HG02970 (cell line): ENCODE results near the gene STK4.
"Not testable (repeated sequence)": the region's sequence is repeated elsewhere in the genome, so short reads cannot be mapped to it uniquely, and the experiment has no call there.

Experiments used
- ATAC-seq: cut with Tn5 transposase; IDR thresholded peaks from one replicate; pipeline ENCODE4 v1.9.1; 2021; ENCODE audit warnings: mild to moderate bottlenecking, moderate library complexity, moderate number of reproducible peaks; ENCODE audit not compliant: unreplicated experiment, low FRiP score

The STK4 gene

DNA sequence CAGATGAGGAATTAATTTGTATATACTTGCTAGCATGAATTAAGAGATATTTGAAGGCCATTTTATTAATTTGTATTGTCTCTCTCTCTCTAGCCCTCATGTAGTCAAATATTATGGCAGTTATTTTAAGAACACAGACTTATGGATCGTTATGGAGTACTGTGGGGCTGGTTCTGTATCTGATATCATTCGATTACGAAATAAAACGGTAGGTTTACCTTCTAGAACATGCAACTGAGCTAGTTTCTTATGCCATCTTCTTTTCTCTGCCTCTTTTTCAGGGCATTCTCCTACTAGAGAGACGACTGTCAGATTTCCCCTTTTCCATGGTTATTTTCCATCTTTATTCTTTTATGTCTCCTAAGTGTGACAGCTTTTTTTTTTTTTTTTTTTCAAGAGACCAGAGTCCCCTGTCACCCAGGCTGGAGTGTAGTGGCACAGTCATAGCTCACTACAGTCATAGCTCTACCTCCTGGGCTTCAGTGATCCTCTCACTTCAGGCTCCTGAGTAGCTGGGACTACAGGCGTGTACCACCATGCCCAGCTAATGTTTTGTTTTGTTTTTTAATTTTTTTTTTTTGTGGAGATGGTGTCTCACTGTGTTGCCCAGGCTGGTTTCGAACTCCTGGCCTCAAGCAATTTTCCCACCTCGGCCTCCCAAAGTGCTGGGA lies 15.6 kb downstream of the STK4 start:
- ATAC-seq = no peak

DNA sequence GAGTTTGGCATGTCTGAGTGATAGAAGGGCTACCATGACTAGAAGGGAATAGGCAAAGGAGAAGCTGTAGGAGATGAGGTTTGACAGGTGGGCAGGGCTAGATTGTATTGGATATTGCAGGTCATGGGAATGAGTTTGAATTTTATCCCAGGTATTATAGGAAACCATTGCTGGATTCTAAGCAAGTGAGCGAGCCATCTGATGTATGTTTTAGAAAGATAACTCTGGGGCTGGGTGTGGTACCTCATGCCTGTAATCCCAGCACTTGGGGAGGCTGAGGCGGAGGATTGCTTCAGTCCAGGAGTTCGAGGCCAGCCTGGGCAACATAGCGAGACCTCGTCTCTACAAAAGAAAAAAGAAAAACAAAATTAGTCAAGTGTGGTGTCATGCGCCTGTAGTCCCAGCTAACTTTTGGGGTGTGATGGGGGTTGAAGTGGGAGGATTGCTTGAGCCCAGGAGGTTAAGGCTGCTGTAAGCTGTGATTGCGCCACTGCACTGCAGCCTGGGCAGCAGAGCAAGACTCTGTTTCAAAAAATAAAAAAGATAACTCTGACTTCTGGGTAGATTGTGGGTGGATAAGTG lies 16.9 kb downstream of the STK4 start:
- ATAC-seq = no peak

DNA sequence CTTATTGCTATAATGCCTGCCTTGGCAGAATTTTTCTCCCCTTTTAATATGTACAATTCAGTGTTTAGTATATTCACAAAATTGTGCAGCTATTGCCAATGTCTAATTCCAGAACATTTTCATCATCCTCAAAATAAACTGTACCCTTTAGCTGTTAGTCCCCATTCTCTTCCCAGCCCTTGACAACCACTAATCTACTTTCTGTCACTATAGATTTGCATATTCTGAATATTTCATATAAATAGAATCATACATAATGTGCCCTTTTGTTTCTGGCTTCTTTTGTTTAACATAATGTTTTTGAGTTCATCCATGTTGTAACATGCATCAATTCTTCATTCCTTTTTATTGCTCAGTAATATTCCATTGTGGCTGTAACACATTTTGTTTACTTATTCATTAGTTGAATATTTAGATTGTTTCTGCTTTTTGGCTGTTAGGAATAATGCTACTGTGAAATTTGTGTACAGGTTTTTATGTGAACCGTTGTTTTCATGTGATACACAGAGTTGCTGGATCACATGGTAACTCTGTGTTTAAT lies 22.4 kb downstream of the STK4 start:
- no peak for ATAC-seq

- ATAC-seq = no peak
Measured at GRCh38 chr20:44990425-44990824, 24.1 kb downstream of the STK4 start.

DNA sequence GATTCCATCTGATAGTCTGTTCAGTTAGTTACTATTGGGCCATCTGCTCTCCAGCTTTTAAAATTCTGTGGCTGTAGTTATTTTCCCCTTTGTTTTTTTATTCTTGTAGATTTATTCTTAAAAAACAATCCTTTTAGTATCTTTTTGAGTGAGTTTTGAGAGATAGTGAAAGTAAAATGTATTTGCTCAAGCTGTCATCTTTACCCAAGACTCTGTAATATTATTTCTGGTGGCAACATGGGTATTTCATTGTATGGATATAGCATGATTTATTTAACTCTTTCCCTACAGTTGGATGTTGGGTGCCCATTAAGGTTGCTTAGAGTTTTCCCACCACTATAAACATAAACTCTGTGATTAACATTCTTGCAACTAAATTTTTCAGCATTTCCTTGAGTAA lies 24.6 kb downstream of the STK4 start:
- ATAC-seq = no peak

GRCh38 chr20:44993343-44993742 lies 27.0 kb downstream of the STK4 start:
- ATAC-seq = no peak

- ATAC-seq = no peak
Measured at GRCh38 chr20:44997171-44997570, 30.9 kb downstream of the STK4 start.

DNA sequence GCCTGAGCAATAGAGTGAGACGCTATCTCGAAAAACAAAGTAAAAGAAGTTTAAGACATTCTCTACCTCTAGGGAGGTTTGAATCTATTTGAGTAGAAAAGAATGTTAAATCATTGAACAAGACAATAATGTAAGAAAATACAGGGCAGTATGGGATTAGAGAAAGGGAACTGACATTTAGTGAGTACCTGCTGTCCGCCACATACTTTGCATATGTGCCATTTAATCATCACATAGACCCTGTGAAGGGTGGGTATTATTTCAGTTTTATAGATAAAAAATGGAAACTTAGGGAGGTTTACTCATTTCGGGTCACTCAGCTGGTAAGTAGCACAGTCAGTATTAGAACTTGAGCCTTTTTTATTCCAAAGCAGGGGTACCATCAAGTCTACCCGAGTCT lies 31.4 kb downstream of the STK4 start:
- no peak for ATAC-seq

DNA sequence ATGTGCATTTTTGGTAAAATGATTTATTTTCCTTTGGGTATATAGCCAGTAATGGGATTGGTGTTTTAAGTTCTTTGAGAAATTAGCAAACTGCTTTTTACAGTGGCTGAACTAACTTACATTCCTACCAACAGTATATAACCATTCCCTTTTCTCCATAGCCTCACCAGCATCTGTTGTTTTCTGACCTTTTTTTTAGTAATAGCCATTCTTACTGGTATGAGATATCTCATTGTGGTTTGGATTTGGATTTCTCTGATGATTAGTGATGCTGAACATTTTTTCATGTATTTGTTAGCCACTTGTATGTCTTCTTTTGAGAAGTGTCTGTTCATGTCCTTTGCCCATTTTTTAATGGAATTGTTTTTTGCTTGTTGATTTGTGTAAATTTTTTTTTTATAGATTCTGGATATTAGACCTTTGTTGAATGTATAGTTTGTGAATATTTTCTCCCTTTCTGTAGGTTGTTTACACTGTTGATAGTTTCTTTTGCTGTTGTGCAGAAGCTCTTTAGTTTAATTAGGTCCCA lies 42.3 kb downstream of the STK4 start:
- no peak for ATAC-seq

DNA sequence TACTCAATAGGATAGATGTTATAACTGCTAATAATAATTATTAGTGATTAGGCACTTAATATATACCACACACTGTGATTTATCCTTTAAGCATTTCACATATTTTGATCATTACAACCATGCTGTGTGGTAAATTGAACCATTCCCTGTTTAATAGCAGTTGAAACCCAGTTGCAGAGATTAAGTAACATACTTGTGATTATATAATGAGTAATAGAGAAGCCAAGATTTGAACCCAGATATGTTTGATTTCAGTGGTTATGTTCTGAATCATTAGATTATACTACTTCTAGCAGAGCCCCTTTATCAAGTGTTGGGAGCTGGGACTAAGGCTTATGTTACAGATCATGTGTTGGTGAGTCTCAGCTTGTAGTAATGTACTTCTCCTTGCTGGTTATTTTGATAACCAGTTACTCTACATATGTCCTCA lies 44.1 kb downstream of the STK4 start:
- ATAC-seq = no peak

DNA sequence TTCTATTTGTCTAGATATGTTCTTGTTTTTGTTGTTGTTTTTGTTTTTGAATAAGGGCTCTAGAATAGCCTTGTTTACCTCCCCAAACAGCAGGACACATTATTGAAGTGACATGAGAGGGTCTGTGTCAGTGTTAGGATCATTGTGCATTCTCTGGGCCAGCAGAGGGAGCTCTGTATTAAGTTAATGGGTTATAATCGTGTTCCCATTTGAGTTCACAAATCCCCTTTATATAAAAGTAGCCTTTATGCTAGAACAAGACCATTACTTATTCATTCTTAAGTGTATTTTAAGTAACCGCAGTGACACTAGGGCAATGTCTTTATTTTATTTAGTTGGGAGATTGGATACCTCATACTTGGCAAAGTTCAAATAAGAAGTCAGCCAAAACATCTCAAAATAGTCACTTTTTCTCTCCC lies 44.8 kb downstream of the STK4 start:
- no peak for ATAC-seq

DNA sequence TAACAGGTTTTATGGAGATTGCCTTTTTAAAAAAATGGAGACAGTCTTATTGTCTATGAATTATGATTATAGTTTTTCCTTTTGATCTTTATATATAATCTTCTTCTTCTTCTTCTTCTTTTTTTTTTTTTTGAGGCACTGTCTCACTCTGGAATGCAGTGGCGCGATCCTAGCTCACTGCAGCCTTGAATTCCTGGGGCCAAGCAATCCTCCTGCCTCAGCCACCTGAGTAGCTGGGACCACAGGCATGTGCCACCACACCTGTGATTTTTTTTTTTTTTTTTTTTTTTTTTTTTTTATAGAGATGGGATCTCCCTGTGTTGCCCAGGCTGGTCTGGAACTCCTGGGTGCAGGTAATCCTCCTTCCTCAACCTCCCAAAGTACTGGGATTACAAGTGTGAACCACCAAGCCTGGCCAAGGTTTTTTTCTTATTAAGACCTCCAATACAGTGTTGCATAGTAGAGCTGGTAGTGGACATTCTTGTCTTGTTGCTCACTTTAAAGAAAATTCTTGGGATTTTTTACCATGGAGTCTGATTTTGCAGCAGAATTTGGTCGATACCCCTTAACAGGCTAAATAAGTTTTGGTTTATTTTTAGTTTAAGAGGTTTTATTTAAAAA lies 46.5 kb downstream of the STK4 start:
- ATAC-seq = no peak

- not testable (repeated sequence) for ATAC-seq
Measured at GRCh38 chr20:45014131-45014530, 47.8 kb downstream of the STK4 start.

DNA sequence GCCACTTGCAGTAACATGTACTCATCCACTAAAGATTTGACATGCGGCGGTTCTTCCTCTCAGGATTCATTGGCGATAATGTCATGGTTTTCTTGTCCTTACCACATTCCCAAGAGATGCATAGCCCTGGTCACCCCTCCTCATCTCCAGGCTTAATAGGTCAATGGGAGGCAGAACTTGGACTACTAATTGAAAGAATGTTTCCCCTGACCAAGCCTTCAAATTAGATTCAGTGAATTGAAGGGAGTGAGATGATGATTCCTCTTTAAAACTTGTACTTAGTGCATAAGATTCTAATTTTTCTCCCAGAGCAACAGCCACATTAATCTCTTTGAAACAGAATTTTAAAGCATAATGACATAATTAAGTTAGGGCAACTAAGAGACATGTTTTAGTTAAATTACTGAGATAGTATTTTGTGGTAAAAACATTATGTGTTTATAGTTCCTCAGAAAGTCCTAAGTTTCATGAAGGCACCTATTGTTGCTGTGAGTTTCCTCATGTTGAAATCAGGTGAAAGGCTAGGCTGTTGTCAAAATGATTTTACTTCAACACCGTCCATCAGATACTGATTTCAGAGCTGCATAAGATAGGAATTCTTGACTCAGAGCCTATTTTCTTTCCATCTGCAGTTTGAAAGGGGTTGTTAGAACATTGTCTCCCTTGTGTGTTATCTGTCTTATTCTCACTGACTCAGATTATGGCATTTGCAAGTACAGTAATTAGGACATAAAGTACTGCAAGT lies 48.5 kb downstream of the STK4 start:
- no peak for ATAC-seq

- ATAC-seq = no peak
Measured at GRCh38 chr20:45016089-45016671, 49.9 kb downstream of the STK4 start.

- no peak for ATAC-seq
Measured at GRCh38 chr20:45017281-45017680, 51.0 kb downstream of the STK4 start.

DNA sequence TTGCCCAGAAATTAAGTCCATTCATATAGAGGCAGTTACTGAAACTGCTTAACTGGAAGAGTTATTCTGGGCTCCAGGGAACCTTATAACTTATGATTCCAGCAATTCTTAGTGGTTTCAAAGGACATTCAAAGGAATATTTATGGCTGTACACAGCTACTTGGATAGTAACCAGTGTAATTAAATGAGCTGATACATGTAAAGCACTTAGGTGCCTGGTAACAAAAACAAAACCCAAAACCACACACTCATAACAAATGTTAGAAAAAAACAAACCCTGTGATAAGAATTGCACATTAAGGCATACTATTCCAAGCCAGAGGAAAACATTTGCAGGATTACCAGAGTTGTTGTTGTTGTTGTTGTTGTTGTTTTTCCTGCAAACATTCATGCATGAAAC lies 51.5 kb downstream of the STK4 start:
- ATAC-seq = no peak

DNA sequence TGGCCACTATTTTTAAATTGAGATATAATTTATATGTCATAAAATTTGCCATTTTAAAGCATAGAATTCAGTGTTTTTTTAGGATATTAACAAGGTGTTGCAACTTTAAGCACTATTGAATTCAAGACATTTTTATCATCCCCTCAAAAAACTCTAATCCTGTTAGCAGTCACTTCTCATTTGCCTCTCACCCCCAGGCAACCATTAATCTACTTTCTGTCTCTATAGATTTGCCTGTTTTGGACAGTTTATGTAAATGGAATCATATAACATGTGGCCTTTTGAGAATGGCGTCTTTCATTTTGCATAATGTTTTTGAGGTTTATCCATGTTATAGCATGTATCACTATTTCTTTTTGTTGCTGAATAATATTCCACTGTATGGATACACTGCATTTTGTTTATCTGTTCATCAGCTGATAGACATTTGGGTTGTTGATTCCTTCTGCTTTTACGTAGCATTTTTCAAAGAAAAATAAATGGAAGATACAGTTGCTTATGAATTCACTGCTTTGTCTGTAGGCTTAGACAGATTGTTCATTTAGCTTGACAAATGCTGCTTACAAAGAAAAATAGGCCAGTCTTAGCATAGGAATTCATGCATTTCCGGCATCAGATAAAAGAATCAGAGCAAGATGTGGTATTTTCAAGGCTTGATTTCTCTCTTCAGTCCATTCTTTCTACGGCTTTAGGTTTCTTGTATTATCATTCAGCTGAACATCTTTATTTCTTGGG lies 52.9 kb downstream of the STK4 start:
- no peak for ATAC-seq

DNA sequence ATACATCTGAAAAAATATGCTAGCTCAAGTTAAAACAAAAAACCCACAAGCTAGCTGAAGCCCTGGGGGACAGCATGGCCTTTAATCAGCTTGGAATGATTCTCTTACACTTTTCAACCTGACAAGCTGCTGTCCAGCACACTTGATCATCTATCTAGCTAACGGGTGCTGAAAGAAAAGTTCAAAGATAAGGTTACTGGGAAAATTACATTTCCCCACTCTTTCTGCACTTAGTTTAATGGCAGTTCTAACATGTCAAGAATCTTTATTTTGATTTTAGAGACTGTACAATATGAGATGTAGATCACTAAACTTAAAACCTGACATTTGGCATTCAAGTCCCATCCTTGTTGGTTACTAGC lies 53.4 kb downstream of the STK4 start:
- no peak for ATAC-seq
